Uterus (tissue), 4 donors: ENCODE results near the gene PCTP. TPM values are rescaled to one million over a fixed set of nuclear protein-coding genes. Genes with fewer than 3 reads are reported as not detected.

Experiments used
- DNase-seq, 2 donors: peaks; one replicate each; pipeline ENCODE4 v3.0.0-alpha.2; 2019 to 2020
- H3K27ac ChIP-seq, 2 donors: fragments of 200-600 bp; sonication (generic); 1 replicate in 1 of 2; 2 replicates in 1 of 2; pipeline ENCODE4 v1.5.1; 2016 to 2018
- H3K27me3 ChIP-seq, 2 donors: fragments of 200-600 bp; sonication (generic); one replicate each; pipeline ENCODE4 v1.5.1; 2018 to 2019; ENCODE audit warnings: control low read depth in 1 of 2
- H3K36me3 ChIP-seq, 2 donors: fragments of 200-600 bp; sonication (generic); one replicate each; pipeline ENCODE4 v1.5.1; 2019; ENCODE audit warnings: control low read depth in 1 of 2
- H3K4me1 ChIP-seq, 2 donors: fragments of 200-600 bp; sonication (generic); one replicate each; pipeline ENCODE4 v1.5.1; 2018 to 2019; ENCODE audit warnings: control low read depth in 1 of 2
- H3K4me3 ChIP-seq, 2 donors: fragments of 200-600 bp; sonication (generic); 1 replicate in 1 of 2; 2 replicates in 1 of 2; pipeline ENCODE4 v1.5.1; 2018 to 2019; ENCODE audit warnings: mild to moderate bottlenecking in 1 of 2
- H3K9me3 ChIP-seq, 2 donors: fragments of 200-600 bp; sonication (generic); one replicate each; pipeline ENCODE4 v1.5.1; 2019; ENCODE audit warnings: control low read depth in 1 of 2
- POLR2A ChIP-seq, 2 donors: fragments of 450-650 bp; IDR thresholded peaks; one replicate each; pipeline ENCODE4 v1.6.1; 2016; ENCODE audit warnings: antibody characterized with exemption in 2 of 2, mild to moderate bottlenecking in 1 of 2, moderate library complexity in 1 of 2
- intact Hi-C: fragments of 100-400 bp; cut with DNase I; formaldehyde crosslinking; loops from one replicate; pipeline ENCODE4 v1.15.1; 2023; ENCODE audit warnings: low total_unique reads
- total RNA-seq, 4 donors: library from RNA; depleted of rRNA in 3 of 4; stranded (reverse); fragments of >200 nt in 3 of 4; gene quantifications; one replicate each; pipeline versions ENCODE4 v1.1.0 to v1.2.4, GENCODE V29; 2014 to 2023
- TF ChIP-seq, protein P1 (sequence below), 4 experiments: fragments of 200-600 bp in 2 of 4; fragments of 450-650 bp in 2 of 4; sonication (generic) in 2 of 4; IDR thresholded peaks; one replicate each; pipeline ENCODE4 v1.5.1; 2016 to 2019; ENCODE audit warnings: antibody characterized with exemption in 4 of 4, mild to moderate bottlenecking in 2 of 4, moderate library complexity in 1 of 4
- donor health status: DM: yes; HTN: yes; CAD: no.

PCTP gene
- total RNA-seq, 4 donors from 2014 or later: 1.8 to 18.8 (median 10.9) TPM

DNA sequence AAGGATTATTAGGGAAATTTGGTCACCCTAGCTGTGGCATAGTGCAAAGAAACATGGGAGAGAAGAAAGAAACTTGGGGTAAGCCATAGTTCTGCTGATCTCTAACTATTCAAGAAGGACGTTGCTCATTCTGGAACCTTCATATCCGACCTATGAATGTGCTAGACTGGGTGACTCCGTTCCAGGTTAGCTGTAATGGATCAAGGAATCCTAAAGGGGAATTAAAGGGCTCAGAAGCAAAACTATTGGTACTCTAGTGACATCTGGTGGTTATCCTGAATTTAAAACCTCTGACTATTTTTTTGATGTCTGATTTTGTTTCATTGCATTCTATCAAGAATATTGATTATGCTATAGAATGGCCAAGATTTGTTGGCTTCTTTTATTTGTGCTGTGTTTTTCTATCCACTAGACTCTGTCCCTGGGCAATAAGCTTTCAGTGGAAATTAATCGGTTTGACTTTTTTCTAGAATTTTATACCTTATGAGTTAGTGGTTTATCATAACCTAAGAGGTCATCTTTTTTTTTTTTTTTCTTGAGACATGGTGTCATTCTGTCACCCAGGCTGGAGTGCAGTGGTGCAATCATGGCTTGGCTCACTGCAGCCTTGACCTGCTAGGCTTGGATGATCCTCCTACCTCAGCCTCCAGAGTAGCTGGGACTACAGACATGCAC is 19.5 kb downstream of the PCTP start:
- intact Hi-C loops: loop anchor here (10.0 kb wide), 1 partner anchor 246 kb away; no protein-coding TSS in a partner anchor
- Histone ChIP-seq H3K4me1 (no peaks in the 10 kb centered on the region), H3K27ac (no peak overlapping the region), H3K27me3 (no peaks in the 10 kb centered on the region), H3K4me3 (no peak overlapping the region), H3K9me3 (no peaks in the 10 kb centered on the region), H3K36me3 (no peaks in the 10 kb centered on the region)
- DNase-seq: no peak
- no peak for TF ChIP-seq POLR2A (IDR thresholded peaks at IDR 0.05)
- TF ChIP-seq, protein P1, sequence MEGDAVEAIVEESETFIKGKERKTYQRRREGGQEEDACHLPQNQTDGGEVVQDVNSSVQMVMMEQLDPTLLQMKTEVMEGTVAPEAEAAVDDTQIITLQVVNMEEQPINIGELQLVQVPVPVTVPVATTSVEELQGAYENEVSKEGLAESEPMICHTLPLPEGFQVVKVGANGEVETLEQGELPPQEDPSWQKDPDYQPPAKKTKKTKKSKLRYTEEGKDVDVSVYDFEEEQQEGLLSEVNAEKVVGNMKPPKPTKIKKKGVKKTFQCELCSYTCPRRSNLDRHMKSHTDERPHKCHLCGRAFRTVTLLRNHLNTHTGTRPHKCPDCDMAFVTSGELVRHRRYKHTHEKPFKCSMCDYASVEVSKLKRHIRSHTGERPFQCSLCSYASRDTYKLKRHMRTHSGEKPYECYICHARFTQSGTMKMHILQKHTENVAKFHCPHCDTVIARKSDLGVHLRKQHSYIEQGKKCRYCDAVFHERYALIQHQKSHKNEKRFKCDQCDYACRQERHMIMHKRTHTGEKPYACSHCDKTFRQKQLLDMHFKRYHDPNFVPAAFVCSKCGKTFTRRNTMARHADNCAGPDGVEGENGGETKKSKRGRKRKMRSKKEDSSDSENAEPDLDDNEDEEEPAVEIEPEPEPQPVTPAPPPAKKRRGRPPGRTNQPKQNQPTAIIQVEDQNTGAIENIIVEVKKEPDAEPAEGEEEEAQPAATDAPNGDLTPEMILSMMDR (IDR thresholded peaks at IDR 0.05): peak; percentile 48 to 71 (median 62)

DNA sequence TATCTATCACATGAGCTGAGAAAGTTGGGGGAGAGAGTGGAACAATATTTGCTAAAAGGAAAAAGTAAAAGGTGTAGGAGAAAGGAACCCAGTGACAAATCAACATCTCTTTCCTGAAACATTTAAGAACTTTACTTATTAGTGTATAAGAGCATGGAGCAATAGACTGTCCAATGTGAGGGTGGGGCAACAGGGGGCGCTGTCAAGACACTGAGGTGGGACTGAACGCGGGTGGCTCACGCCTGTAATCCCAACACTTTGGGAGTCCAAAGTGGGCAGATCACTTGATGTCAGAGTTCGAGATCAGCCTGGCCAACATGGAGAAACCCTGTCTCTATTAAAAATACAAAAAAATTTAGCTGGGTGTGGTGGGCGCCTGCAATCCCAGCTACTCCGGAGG is 21.2 kb downstream of the PCTP start:
- Histone ChIP-seq H3K27ac (no peak overlapping the region), H3K36me3 (no peaks in the 10 kb centered on the region), H3K9me3 (no peaks in the 10 kb centered on the region), H3K4me1 (no peaks in the 10 kb centered on the region), H3K27me3 (no peaks in the 10 kb centered on the region), H3K4me3 (no peak overlapping the region)
- TF ChIP-seq, protein P1 (IDR thresholded peaks at IDR 0.05): no peak
- TF ChIP-seq POLR2A (IDR thresholded peaks at IDR 0.05): no peak
- DNase-seq: no peak
- intact Hi-C loops: loop anchor here (10.0 kb wide), 1 partner anchor 247 kb away; no protein-coding TSS in a partner anchor

DNA sequence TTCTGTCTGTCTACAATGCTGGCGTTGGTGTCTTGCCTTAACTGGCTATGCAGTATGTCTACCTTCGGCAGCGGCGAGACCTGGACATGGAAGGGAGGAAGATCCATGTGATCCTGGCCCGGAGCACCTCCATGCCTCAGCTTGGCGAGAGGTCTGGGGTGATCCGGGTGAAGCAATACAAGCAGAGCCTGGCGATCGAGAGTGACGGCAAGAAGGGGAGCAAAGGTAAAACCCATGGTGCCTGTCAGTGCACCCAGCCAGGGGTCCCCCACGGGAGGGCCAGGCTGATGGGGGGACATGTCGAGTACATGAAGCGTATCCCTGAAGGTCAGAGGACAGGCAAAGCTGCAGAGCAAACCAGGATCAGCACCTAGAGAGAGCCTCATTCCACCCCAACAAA is 22.8 kb downstream of the PCTP start:
- H3K27me3 ChIP-seq: no peaks in the 10 kb centered on the region
- intact Hi-C loops: loop anchor here (10.0 kb wide), 1 partner anchor 249 kb away; no protein-coding TSS in a partner anchor
- DNase-seq: no peak
- H3K9me3 ChIP-seq: no peaks in the 10 kb centered on the region
- no peaks in the 10 kb centered on the region for H3K4me1 ChIP-seq
- no peak for TF ChIP-seq POLR2A (IDR thresholded peaks at IDR 0.05)
- TF ChIP-seq, protein P1 (IDR thresholded peaks at IDR 0.05): no peak
- H3K36me3 ChIP-seq: no peaks in the 10 kb centered on the region
- H3K4me3 ChIP-seq: no peak overlapping the region
- H3K27ac ChIP-seq: no peak overlapping the region

DNA sequence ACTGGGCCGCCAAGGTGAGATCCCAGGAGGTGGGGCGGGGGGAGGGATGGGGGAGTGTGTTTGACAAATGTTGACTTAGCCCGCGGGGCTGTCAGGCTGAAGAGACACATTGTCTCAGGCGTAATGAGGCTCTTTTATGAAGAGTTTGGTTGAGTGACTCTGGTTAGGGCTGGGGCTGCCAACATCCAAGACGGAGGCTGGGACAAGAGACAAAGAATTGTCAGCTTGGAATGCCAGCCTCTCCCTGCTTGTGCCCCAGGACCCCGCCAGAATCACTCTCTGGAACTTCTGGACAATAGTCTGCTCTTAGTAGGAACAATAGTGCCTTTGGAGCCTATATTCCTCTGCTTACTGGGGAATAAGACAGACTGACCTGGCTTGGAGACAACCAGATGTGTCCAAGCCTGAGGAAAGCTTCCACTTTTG is 24.0 kb downstream of the PCTP start:
- Histone ChIP-seq H3K36me3 (no peaks in the 10 kb centered on the region), H3K27ac (no peak overlapping the region), H3K27me3 (no peaks in the 10 kb centered on the region), H3K4me3 (no peak overlapping the region), H3K9me3 (no peaks in the 10 kb centered on the region), H3K4me1 (no peaks in the 10 kb centered on the region)
- DNase-seq: no peak
- TF ChIP-seq, protein P1 (IDR thresholded peaks at IDR 0.05): no peak
- intact Hi-C loops: loop anchor here (10.0 kb wide), 1 partner anchor 250 kb away; no protein-coding TSS in a partner anchor

DNA sequence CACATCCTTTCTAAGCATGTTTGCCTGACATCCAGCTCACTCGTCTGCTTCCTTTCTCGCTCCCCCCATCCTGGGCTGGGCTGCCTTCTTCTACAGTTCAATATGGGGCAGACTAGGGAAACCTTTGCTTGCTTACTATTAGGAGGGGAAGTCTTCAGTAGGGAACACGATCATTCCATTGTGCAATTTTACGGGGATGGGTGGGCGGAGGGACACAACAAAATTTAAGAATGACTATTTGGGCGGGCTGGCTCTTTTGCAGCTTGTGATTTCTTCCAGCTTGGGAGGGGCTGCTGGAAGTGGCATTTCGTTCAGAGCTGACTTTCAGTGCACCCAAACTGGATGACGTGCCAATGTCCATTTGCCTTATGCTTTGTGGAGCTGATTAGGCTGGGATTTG is 25.4 kb downstream of the PCTP start:
- TF ChIP-seq POLR2A (IDR thresholded peaks at IDR 0.05): no peak
- TF ChIP-seq, protein P1 (IDR thresholded peaks at IDR 0.05): no peak

More for the DNA sequence above, 25.4 kb downstream of the PCTP start:
- Histone ChIP-seq H3K27ac (no peak overlapping the region), H3K4me3 (no peak overlapping the region), H3K4me1 (no peaks in the 10 kb centered on the region), H3K36me3 (no peaks in the 10 kb centered on the region), H3K9me3 (no peaks in the 10 kb centered on the region), H3K27me3 (no peaks in the 10 kb centered on the region)
- intact Hi-C loops: loop anchor here (10.0 kb wide), 1 partner anchor 251 kb away; no protein-coding TSS in a partner anchor
- no peak for DNase-seq
